Endothelial cell (in vitro differentiated cells): Measurements from ENCODE around the gene IGF2BP3. TPM values are rescaled to one million over a fixed set of nuclear protein-coding genes. Genes with fewer than 3 reads are reported as not detected.
A peak's percentile ranks its signal among the peaks of the same experiment; 100 is the strongest.

ENCODE experiments used
- DNase-seq: peaks from one replicate; pipeline ENCODE4 v3.0.0; 2021; ENCODE audit warnings: low spot score
- H3K27ac Mint-ChIP-seq: one replicate; pipeline ENCODE4 v1.8.0; 2021; ENCODE audit warnings: mixed read lengths, inconsistent platforms; ENCODE audit not compliant: unreplicated experiment
- H3K27me3 Mint-ChIP-seq: one replicate; pipeline ENCODE4 v1.8.0; 2021; ENCODE audit warnings: mild to moderate bottlenecking, moderate library complexity, mixed read lengths, inconsistent platforms; ENCODE audit not compliant: unreplicated experiment
- H3K36me3 Mint-ChIP-seq: one replicate; pipeline ENCODE4 v1.8.0; 2021; ENCODE audit warnings: mild to moderate bottlenecking, low read depth, mixed read lengths, inconsistent platforms; ENCODE audit not compliant: unreplicated experiment
- H3K4me1 Mint-ChIP-seq: one replicate; pipeline ENCODE4 v1.8.0; 2021; ENCODE audit warnings: mild to moderate bottlenecking, mixed read lengths, inconsistent platforms; ENCODE audit not compliant: unreplicated experiment
- H3K4me3 Mint-ChIP-seq: one replicate; pipeline ENCODE4 v1.8.0; 2021; ENCODE audit warnings: mild to moderate bottlenecking, mixed read lengths, inconsistent platforms; ENCODE audit not compliant: unreplicated experiment
- H3K9me3 Mint-ChIP-seq: one replicate; pipeline ENCODE4 v1.8.0; 2021; ENCODE audit warnings: mixed read lengths, inconsistent platforms; ENCODE audit not compliant: unreplicated experiment
- total RNA-seq: library from RNA; stranded (reverse); fragmentation: NEBNext Ultra II Directional; extraction: Animal tissue kit (Norgen Biotek cat#: 25700); gene quantifications from one replicate; pipeline ENCODE4 v1.2.1, GENCODE V29; 2021; ENCODE audit not compliant: unreplicated experiment
- TF ChIP-seq, protein P1 (sequence below): fragments of 200-600 bp; sonication (generic); IDR thresholded peaks from one replicate; pipeline ENCODE4 v1.5.0; 2021; ENCODE audit warnings: antibody characterized with exemption; ENCODE audit not compliant: unreplicated experiment

The IGF2BP3 gene
- total RNA-seq, 1 donor from 2014 or later: 92.8 TPM

DNA sequence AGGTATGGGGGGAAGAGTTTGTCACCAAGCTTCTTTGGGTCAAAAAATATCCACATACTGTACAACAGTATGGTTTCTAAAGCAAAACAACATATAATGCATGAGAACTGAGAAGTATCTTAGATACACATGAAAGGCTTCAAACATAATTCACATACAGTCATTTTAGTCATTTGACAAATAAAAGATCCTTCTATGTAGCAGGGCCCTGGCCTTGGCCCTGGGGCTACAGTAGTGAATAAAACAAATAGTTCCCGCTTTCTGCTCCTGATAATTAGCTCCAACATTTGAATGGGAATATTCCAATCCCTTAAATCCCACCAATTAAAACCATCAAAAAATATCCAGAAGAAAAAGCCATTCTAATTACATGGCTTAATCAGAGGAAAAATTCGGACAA is 119.8 kb downstream of the IGF2BP3 start:
- Mint-ChIP-seq H3K9me3 (no peaks in the 10 kb centered on the region), H3K27ac (peak overlapping the region; percentile 10), H3K36me3 (peaks cover 23% of the 10 kb centered on the region), H3K4me1 (peaks cover 28% of the 10 kb centered on the region), H3K27me3 (peaks cover 5% of the 10 kb centered on the region), H3K4me3 (no peak overlapping the region)
- DNase-seq: no peak
- TF ChIP-seq, protein P1, sequence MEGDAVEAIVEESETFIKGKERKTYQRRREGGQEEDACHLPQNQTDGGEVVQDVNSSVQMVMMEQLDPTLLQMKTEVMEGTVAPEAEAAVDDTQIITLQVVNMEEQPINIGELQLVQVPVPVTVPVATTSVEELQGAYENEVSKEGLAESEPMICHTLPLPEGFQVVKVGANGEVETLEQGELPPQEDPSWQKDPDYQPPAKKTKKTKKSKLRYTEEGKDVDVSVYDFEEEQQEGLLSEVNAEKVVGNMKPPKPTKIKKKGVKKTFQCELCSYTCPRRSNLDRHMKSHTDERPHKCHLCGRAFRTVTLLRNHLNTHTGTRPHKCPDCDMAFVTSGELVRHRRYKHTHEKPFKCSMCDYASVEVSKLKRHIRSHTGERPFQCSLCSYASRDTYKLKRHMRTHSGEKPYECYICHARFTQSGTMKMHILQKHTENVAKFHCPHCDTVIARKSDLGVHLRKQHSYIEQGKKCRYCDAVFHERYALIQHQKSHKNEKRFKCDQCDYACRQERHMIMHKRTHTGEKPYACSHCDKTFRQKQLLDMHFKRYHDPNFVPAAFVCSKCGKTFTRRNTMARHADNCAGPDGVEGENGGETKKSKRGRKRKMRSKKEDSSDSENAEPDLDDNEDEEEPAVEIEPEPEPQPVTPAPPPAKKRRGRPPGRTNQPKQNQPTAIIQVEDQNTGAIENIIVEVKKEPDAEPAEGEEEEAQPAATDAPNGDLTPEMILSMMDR: no peak

DNA sequence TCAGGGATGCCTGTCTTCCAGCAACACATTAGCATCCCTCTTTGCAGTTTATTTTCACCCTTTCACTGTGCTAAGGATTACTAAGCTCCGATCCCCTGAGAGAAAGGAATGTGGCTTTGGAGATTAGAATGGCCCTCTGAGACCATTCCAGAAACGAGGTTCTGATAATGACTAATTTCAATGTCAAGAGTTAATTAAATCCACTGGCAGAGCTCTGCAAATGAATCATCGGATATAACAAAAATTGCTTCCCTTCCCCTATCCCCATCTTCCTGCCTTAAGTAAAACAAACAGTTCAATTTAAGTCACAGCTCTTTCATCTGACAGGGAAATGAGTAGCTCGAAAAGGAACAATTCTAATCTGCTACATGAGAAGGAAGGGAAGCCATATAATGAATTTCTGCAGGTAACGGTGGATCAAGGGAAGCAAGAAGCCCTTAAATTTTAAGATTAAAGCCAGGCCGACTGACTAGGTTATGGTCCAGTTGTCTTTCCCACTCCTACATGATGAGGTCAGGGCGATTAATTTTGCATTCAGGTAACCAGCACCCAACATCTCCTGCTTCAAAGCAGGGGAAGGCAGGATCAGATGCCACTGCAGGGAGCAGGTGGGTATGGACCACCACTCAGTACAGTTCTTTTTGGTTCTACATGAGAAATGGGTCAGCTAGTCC is 120.7 kb downstream of the IGF2BP3 start:
- no peak for DNase-seq
- Mint-ChIP-seq H3K27ac (peak overlapping the region; percentile 62), H3K4me3 (no peak overlapping the region), H3K36me3 (peaks cover 23% of the 10 kb centered on the region), H3K9me3 (no peaks in the 10 kb centered on the region), H3K27me3 (peaks cover 1% of the 10 kb centered on the region), H3K4me1 (peaks cover 34% of the 10 kb centered on the region)
- TF ChIP-seq, protein P1: no peak

DNA sequence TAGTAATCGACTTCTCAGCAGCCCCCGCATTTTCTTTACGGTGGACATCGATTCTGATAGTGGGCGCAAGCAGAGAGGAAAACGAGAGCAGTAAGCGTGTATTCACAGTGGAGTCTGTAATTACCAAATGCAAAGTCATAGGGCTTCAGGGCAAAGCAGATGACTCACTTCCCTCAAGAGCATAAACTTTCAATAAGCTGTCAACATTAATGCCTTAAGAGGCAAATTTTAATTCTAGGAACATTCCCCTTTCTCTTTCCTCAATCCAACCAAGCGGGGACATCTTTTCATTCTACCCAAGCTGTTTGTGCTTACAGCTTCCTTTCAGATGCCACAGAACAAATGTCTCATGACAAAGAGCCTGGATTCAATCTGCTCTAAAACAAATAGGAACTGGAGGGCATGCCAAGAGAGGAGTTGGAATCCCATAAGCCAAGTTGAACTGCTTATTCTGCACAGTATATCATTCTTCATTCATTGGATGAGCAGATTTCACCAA is 122.6 kb downstream of the IGF2BP3 start:
- peaks cover 32% of the 10 kb centered on the region for H3K4me1 Mint-ChIP-seq
- no peaks in the 10 kb centered on the region for H3K9me3 Mint-ChIP-seq
- TF ChIP-seq, protein P1: no peak
- H3K36me3 Mint-ChIP-seq: peaks cover 27% of the 10 kb centered on the region
- peak overlapping the region; percentile 53 for H3K27ac Mint-ChIP-seq
- H3K27me3 Mint-ChIP-seq: peaks cover 1% of the 10 kb centered on the region
- no peak overlapping the region for H3K4me3 Mint-ChIP-seq
- no peak for DNase-seq

DNA sequence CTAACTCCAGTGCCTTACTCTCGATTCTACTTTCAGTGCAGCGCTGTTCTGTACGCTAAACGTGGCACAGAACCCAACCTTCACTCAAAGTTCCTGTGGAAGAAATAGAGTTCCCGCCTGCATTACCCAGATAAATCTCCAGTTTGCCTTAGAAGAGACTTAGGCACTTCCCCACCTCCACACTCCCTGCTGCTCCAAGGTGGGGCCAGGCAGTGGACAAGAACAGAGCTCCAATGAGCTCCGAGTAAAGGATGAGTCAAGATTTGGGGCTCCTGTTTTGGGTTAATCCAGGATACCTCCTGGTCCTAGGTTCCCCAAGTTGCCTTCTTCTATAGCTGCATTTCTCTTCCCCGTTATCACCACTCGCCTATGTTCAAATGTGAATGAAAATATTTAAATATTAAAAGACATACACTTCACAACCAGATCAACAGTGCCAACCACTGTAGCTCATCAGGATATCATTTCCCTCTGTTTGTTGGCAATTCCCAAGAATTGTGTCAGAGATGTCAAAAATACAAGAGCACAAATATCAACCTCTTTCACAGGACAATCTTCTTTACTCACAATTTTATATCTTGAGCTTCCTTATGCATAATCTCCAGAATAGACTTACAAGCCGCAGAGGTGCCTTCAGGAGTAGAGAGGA is 123.1 kb downstream of the IGF2BP3 start:
- Mint-ChIP-seq H3K9me3 (no peaks in the 10 kb centered on the region), H3K4me1 (peaks cover 32% of the 10 kb centered on the region), H3K27me3 (peaks cover 1% of the 10 kb centered on the region), H3K4me3 (no peak overlapping the region), H3K27ac (peak overlapping the region; percentile 53), H3K36me3 (peaks cover 33% of the 10 kb centered on the region)
- no peak for DNase-seq
- TF ChIP-seq, protein P1: no peak

GRCh38 chr7:23346316-23346715 is 124.0 kb downstream of the IGF2BP3 start:
- Mint-ChIP-seq H3K27ac (no peak overlapping the region), H3K27me3 (peaks cover 1% of the 10 kb centered on the region), H3K9me3 (no peaks in the 10 kb centered on the region), H3K4me3 (no peak overlapping the region), H3K36me3 (peaks cover 38% of the 10 kb centered on the region), H3K4me1 (peaks cover 32% of the 10 kb centered on the region)
- DNase-seq: no peak
- TF ChIP-seq, protein P1: no peak
